WTC11 (cell line): ENCODE data around the gene SPAG9.

Experiments
- CREM ChIP-seq: sonication (generic); formaldehyde crosslinking; IDR thresholded peaks from 2 replicates; pipeline ENCODE4 v1.8.1; 2022; ENCODE audit warnings: mild to moderate bottlenecking, missing genetic modification reagents, moderate library complexity
- GABPB1 ChIP-seq: sonication (generic); formaldehyde crosslinking; IDR thresholded peaks from 2 replicates; pipeline ENCODE4 v1.8.1; 2023; ENCODE audit warnings: mild to moderate bottlenecking, missing genetic modification reagents
- JUN ChIP-seq: sonication (generic); formaldehyde crosslinking; IDR thresholded peaks from 2 replicates; pipeline ENCODE4 v1.8.0; 2023; ENCODE audit warnings: mild to moderate bottlenecking, missing genetic modification reagents
- OVOL2 ChIP-seq: fragments of 250-450 bp; sonication (Bioruptor Pico); IDR thresholded peaks from 2 replicates; pipeline ENCODE4 v1.9.0; 2021; ENCODE audit warnings: mild to moderate bottlenecking, borderline replicate concordance
- RELA ChIP-seq: sonication (generic); formaldehyde crosslinking; IDR thresholded peaks from 2 replicates; pipeline ENCODE4 v1.8.1; 2022; ENCODE audit warnings: missing genetic modification reagents, mild to moderate bottlenecking, borderline replicate concordance
- SMAD3 ChIP-seq: sonication (generic); formaldehyde crosslinking; IDR thresholded peaks from 2 replicates; pipeline ENCODE4 v1.8.0; 2022; ENCODE audit warnings: missing genetic modification reagents, mild to moderate bottlenecking, borderline replicate concordance
- TEAD4 ChIP-seq: sonication (generic); formaldehyde crosslinking; IDR thresholded peaks from 2 replicates; pipeline ENCODE4 v1.8.0; 2022; ENCODE audit warnings: mild to moderate bottlenecking, missing genetic modification reagents
- ZNF219 ChIP-seq: sonication (generic); formaldehyde crosslinking; IDR thresholded peaks from 2 replicates; pipeline ENCODE4 v1.8.0; 2023; ENCODE audit warnings: missing genetic modification reagents, mild to moderate bottlenecking, borderline replicate concordance
- TF ChIP-seq, protein P1 (sequence below): fragments of 200-600 bp; IDR thresholded peaks from 2 replicates; pipeline ENCODE4 v1.8.0; 2022; ENCODE audit warnings: antibody characterized with exemption
- TF ChIP-seq, protein P2 (sequence below): sonication (generic); formaldehyde crosslinking; IDR thresholded peaks from 2 replicates; pipeline ENCODE4 v1.8.0; 2022; ENCODE audit warnings: mild to moderate bottlenecking, missing genetic modification reagents
- TF ChIP-seq, protein P3 (sequence below): sonication (generic); formaldehyde crosslinking; IDR thresholded peaks from 2 replicates; pipeline ENCODE4 v1.8.1; 2023; ENCODE audit warnings: mild to moderate bottlenecking, missing genetic modification reagents, moderate library complexity
- TF ChIP-seq, protein P4 (sequence below): sonication (generic); formaldehyde crosslinking; IDR thresholded peaks from 2 replicates; pipeline ENCODE4 v1.8.1; 2023; ENCODE audit warnings: mild to moderate bottlenecking, missing genetic modification reagents
- TF ChIP-seq, protein P5 (sequence below): fragments of 250-450 bp; sonication (Bioruptor Pico); IDR thresholded peaks from 2 replicates; pipeline ENCODE4 v1.9.0; 2021; ENCODE audit warnings: moderate library complexity, mild to moderate bottlenecking, inconsistent platforms, borderline replicate concordance
- TF ChIP-seq, protein P6 (sequence below): sonication (generic); formaldehyde crosslinking; IDR thresholded peaks from 2 replicates; pipeline ENCODE4 v1.8.0; 2022; ENCODE audit warnings: mild to moderate bottlenecking, missing genetic modification reagents

DNA sequence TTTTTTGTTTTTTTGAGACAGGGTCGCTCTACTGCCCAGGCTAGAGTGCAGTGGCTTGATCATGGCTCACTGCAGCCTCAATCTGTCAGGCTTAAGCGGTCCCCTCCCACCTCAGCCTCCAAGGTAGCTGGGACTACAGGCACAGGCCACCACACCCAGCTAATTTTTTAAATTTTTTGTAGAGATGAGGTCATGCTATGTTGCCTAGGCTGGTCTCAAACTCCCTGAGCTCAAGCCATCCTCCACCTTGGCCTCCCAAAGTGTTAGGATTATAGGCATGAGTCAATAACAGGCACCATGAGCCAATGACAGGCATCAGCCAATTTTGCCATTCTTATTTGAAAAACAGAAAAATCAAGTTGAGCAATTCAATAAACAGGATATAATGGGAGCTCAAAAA lies 125.0 kb downstream of the SPAG9 start:
- TF ChIP-seq, protein P1, sequence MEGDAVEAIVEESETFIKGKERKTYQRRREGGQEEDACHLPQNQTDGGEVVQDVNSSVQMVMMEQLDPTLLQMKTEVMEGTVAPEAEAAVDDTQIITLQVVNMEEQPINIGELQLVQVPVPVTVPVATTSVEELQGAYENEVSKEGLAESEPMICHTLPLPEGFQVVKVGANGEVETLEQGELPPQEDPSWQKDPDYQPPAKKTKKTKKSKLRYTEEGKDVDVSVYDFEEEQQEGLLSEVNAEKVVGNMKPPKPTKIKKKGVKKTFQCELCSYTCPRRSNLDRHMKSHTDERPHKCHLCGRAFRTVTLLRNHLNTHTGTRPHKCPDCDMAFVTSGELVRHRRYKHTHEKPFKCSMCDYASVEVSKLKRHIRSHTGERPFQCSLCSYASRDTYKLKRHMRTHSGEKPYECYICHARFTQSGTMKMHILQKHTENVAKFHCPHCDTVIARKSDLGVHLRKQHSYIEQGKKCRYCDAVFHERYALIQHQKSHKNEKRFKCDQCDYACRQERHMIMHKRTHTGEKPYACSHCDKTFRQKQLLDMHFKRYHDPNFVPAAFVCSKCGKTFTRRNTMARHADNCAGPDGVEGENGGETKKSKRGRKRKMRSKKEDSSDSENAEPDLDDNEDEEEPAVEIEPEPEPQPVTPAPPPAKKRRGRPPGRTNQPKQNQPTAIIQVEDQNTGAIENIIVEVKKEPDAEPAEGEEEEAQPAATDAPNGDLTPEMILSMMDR: no peak
- TF ChIP-seq, protein P2, sequence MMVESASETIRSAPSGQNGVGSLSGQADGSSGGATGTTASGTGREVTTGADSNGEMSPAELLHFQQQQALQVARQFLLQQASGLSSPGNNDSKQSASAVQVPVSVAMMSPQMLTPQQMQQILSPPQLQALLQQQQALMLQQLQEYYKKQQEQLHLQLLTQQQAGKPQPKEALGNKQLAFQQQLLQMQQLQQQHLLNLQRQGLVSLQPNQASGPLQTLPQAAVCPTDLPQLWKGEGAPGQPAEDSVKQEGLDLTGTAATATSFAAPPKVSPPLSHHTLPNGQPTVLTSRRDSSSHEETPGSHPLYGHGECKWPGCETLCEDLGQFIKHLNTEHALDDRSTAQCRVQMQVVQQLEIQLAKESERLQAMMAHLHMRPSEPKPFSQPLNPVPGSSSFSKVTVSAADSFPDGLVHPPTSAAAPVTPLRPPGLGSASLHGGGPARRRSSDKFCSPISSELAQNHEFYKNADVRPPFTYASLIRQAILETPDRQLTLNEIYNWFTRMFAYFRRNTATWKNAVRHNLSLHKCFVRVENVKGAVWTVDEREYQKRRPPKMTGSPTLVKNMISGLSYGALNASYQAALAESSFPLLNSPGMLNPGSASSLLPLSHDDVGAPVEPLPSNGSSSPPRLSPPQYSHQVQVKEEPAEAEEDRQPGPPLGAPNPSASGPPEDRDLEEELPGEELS (CRISPR knock-in tag): no peak
- TF ChIP-seq, protein P3, sequence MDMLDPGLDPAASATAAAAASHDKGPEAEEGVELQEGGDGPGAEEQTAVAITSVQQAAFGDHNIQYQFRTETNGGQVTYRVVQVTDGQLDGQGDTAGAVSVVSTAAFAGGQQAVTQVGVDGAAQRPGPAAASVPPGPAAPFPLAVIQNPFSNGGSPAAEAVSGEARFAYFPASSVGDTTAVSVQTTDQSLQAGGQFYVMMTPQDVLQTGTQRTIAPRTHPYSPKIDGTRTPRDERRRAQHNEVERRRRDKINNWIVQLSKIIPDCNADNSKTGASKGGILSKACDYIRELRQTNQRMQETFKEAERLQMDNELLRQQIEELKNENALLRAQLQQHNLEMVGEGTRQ (CRISPR knock-in tag): no peak
- TF ChIP-seq SMAD3 (CRISPR knock-in tag): no peak
- TF ChIP-seq, protein P4, sequence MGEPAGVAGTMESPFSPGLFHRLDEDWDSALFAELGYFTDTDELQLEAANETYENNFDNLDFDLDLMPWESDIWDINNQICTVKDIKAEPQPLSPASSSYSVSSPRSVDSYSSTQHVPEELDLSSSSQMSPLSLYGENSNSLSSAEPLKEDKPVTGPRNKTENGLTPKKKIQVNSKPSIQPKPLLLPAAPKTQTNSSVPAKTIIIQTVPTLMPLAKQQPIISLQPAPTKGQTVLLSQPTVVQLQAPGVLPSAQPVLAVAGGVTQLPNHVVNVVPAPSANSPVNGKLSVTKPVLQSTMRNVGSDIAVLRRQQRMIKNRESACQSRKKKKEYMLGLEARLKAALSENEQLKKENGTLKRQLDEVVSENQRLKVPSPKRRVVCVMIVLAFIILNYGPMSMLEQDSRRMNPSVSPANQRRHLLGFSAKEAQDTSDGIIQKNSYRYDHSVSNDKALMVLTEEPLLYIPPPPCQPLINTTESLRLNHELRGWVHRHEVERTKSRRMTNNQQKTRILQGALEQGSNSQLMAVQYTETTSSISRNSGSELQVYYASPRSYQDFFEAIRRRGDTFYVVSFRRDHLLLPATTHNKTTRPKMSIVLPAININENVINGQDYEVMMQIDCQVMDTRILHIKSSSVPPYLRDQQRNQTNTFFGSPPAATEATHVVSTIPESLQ: no peak
- TF ChIP-seq, protein P5, sequence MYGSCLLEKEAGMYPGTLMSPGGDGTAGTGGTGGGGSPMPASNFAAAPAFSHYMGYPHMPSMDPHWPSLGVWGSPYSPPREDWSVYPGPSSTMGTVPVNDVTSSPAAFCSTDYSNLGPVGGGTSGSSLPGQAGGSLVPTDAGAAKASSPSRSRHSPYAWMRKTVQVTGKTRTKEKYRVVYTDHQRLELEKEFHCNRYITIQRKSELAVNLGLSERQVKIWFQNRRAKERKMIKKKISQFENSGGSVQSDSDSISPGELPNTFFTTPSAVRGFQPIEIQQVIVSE (CRISPR knock-in tag): no peak
- no peak for TF ChIP-seq OVOL2 (CRISPR knock-in tag)
- TF ChIP-seq, protein P6, sequence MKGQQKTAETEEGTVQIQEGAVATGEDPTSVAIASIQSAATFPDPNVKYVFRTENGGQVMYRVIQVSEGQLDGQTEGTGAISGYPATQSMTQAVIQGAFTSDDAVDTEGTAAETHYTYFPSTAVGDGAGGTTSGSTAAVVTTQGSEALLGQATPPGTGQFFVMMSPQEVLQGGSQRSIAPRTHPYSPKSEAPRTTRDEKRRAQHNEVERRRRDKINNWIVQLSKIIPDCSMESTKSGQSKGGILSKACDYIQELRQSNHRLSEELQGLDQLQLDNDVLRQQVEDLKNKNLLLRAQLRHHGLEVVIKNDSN (CRISPR knock-in tag): no peak
- TF ChIP-seq JUN (CRISPR knock-in tag): no peak
- no peak for TF ChIP-seq CREM (CRISPR knock-in tag)
- TF ChIP-seq TEAD4: no peak
- TF ChIP-seq RELA (CRISPR knock-in tag): no peak
- TF ChIP-seq ZNF219 (CRISPR knock-in tag): no peak
- no peak for TF ChIP-seq GABPB1 (CRISPR knock-in tag)
